ENCODE measurements around the gene VSIG10L. TPM values are rescaled to one million over a fixed set of nuclear protein-coding genes. Genes with fewer than 3 reads are reported as not detected.

Gene VSIG10L
- total RNA-seq, 1 donor from 2014 or later, result 7.0 TPM

DNA sequence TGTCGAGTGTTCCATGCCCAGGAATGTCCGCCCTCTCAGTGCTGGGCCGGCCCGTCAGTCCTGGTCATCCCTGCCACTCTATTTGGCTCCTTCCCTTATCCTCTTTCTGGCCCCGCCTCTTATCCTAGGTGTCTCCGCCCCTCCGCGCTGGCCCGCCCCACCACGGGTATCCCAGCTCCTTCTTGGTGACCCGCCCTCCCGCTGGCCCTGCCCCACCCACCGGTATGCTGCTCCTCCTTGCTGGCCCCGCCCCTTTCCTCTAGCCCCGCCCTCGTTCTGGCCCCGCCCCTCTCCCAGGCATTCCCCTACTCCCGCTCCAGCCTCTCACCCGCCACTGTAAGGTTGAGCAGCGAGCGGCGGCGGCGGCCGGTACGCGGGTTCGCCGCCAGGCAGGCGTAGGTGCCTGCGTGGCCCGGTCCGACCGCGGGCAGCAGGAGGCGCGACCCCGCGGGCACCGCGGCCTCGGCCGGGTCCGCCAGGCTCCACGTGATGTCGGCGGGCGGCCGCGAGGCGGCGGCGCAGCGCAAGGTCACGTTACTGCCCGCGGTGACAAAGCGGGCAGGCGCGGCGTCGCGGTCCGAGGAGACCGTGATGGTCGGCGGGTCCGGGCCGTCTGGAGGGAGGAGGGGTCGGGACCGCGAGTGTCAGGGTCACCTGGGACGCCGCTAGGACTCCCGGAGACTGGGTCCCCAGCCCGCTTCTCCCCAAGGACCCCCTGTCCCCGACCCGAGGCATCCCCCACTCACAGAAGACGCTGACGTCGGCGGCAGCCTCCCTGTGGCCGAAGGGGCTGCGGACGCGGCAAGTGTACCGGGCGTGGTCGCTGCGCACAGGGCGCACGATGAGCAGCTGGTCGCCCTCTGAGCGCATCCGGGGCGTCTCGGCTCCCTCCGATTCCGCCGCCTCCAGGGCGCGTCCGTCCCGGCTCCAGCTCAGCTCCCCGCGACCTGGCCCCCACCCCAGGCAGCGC, 2.0 kb downstream of the VSIG10L start:
- peak; percentile 93 for DNase-seq (ENCODE audit: low spot score, unreplicated experiment)
- Mint-ChIP-seq H3K4me1 (ENCODE audit: low read depth) (peaks cover 5% of the 10 kb centered on the region), H3K4me3 (ENCODE audit: low read depth) (peak overlapping the region; percentile 80), H3K36me3 (ENCODE audit: insufficient read depth) (peaks cover 4% of the 10 kb centered on the region), H3K9me3 (ENCODE audit: low read depth) (no peaks in the 10 kb centered on the region), H3K27ac (peak overlapping the region; percentile 93), H3K27me3 (peaks cover 25% of the 10 kb centered on the region)
- TF ChIP-seq, protein P1, sequence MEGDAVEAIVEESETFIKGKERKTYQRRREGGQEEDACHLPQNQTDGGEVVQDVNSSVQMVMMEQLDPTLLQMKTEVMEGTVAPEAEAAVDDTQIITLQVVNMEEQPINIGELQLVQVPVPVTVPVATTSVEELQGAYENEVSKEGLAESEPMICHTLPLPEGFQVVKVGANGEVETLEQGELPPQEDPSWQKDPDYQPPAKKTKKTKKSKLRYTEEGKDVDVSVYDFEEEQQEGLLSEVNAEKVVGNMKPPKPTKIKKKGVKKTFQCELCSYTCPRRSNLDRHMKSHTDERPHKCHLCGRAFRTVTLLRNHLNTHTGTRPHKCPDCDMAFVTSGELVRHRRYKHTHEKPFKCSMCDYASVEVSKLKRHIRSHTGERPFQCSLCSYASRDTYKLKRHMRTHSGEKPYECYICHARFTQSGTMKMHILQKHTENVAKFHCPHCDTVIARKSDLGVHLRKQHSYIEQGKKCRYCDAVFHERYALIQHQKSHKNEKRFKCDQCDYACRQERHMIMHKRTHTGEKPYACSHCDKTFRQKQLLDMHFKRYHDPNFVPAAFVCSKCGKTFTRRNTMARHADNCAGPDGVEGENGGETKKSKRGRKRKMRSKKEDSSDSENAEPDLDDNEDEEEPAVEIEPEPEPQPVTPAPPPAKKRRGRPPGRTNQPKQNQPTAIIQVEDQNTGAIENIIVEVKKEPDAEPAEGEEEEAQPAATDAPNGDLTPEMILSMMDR (IDR thresholded peaks at IDR 0.05; ENCODE audit: unreplicated experiment), result peak; percentile 35

GRCh38 chr19:51339313-51339686, 2.6 kb downstream of the VSIG10L start:
- H3K4me3 Mint-ChIP-seq (ENCODE audit: low read depth), result peak overlapping the region; percentile 80
- H3K9me3 Mint-ChIP-seq (ENCODE audit: low read depth), result no peaks in the 10 kb centered on the region
- H3K27me3 Mint-ChIP-seq, result peaks cover 25% of the 10 kb centered on the region
- no peaks in the 10 kb centered on the region for H3K36me3 Mint-ChIP-seq (ENCODE audit: insufficient read depth)
- no peak for DNase-seq (ENCODE audit: low spot score, unreplicated experiment)
- peaks cover 5% of the 10 kb centered on the region for H3K4me1 Mint-ChIP-seq (ENCODE audit: low read depth)
- peak overlapping the region; percentile 93 for H3K27ac Mint-ChIP-seq
- TF ChIP-seq, protein P1 (IDR thresholded peaks at IDR 0.05; ENCODE audit: unreplicated experiment), result no peak

DNA sequence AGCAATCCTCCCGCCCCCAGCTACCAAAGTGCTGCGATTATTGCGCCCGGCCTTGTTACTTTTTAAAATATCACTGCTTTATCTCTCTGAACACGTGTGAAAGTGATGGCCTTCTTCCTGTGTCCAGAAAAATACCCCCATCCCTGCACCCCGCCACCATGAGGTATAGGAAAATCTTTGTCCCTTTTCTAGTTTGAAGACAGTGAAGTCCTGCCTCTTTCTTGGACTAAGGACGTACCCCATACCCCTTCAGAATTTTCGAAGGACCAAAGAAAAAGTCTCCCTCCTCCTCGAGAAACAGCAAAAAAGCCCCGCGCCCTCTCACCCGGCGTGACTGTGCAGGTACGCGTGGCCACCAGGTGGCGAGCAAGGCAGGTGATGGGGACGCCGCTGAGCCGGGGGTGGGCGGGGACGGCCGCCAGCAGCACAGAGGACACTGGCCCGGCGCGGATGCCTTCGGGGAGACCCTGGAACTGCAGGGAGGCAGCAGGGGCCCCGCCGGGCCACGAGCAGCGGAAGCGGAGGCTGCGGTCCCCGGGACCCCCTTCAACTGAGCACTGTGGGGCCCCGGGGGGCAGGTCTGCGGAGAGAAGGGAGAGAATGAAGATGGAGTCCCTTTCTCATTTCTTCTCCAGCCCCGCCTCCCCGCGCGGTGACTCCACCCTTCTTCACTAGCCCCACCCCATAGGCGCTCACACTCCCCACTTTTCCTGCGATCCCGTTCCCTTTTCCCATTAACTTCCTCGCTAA, 3.2 kb downstream of the VSIG10L start:
- Mint-ChIP-seq H3K27me3 (peaks cover 25% of the 10 kb centered on the region), H3K4me1 (ENCODE audit: low read depth) (peaks cover 5% of the 10 kb centered on the region), H3K9me3 (ENCODE audit: low read depth) (no peaks in the 10 kb centered on the region), H3K36me3 (ENCODE audit: insufficient read depth) (no peaks in the 10 kb centered on the region), H3K4me3 (ENCODE audit: low read depth) (peak overlapping the region; percentile 80), H3K27ac (peak overlapping the region; percentile 93)
- DNase-seq (ENCODE audit: low spot score, unreplicated experiment), result peak; percentile 88
- TF ChIP-seq, protein P1 (IDR thresholded peaks at IDR 0.05; ENCODE audit: unreplicated experiment), result peak; percentile 92

- TF ChIP-seq, protein P1 (IDR thresholded peaks at IDR 0.05; ENCODE audit: unreplicated experiment), result no peak
- Mint-ChIP-seq H3K9me3 (ENCODE audit: low read depth) (no peaks in the 10 kb centered on the region), H3K36me3 (ENCODE audit: insufficient read depth) (no peaks in the 10 kb centered on the region), H3K4me1 (ENCODE audit: low read depth) (peaks cover 5% of the 10 kb centered on the region), H3K27ac (no peak overlapping the region), H3K27me3 (peaks cover 23% of the 10 kb centered on the region), H3K4me3 (ENCODE audit: low read depth) (peak overlapping the region; percentile 80)
- DNase-seq (ENCODE audit: low spot score, unreplicated experiment), result no peak
Measured at GRCh38 chr19:51337861-51338562, 3.9 kb downstream of the VSIG10L start.
